Measurements from ENCODE around the gene GNAI3. TPM values are rescaled to one million over a fixed set of nuclear protein-coding genes. Genes with fewer than 3 reads are reported as not detected.

The GNAI3 gene
- total and polyA plus RNA-seq, 2 of the 8 experiments (the other 6 are each of a cell fraction or from before 2014, with no cell fraction given), result 4.0 to 9.8 TPM

DNA sequence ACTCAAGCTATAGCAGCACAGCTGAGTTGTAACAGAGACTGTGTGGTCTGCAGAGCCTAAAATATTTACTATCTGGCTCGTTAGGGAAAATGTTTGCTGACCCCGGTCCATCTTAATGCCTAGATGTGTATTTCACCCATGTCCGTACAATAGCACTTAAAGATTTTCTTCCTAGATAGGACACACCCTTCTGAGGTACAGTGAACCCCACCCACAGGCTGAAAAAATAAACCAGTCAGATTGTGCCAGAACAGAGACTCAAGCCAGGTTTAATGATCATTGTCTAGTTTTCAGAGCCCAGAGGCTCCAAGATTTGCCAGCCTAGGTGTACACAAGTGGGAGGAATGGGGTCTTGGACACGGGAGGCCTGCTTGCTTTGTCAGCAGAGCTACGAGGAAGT is 44.5 kb upstream of the GNAI3 start:
- Histone ChIP-seq H3K23ac (ENCODE audit: insufficient read length) (no peak overlapping the region), H3K79me2 (ENCODE audit: control insufficient read depth in 1 of 2, insufficient read depth in 2 of 2, low read length in 2 of 2) (no peaks in the 10 kb centered on the region), H3K56ac (replicated peaks; ENCODE audit: insufficient read length, low read depth, low read length) (no peak overlapping the region), H2BK12ac (ENCODE audit: low read depth, low read length) (no peak overlapping the region), H2BK5ac (ENCODE audit: low read depth, low read length) (no peak overlapping the region), H2BK120ac (replicated peaks; ENCODE audit: low read depth, low read length) (no peak overlapping the region), H3K27me3 (replicated peaks in 1 of 4; ENCODE audit: control insufficient read depth in 3 of 4, extremely low read depth in 1 of 4, insufficient read depth in 3 of 4, low read length in 3 of 4) (peaks cover 0 to 7% (median 6%) of the 10 kb centered on the region in 4 experiments; a peak in 3 of 7 replicates), H4K20me1 (replicated peaks in 1 of 2; ENCODE audit: control insufficient read depth in 1 of 2, insufficient read depth in 2 of 2, low read length in 2 of 2) (peaks cover 2 to 8% of the 10 kb centered on the region in 2 experiments), H3K27ac (ENCODE audit: low read depth, low read length) (no peak overlapping the region), H3K4me1 (replicated peaks in 1 of 4; ENCODE audit: control insufficient read depth in 3 of 4, insufficient read depth in 4 of 4, low read length in 3 of 4) (peaks cover 0 to 2% (median under 1%) of the 10 kb centered on the region in 4 experiments; a peak in 2 of 7 replicates), H2BK15ac (ENCODE audit: low read length) (no peak overlapping the region), H3K14ac (ENCODE audit: insufficient read length) (no peak overlapping the region), H3K9ac (replicated peaks in 1 of 4; ENCODE audit: extremely low read depth in 1 of 4, low read depth in 3 of 4, low read length in 3 of 4) (no peak overlapping the region), H3K79me1 (ENCODE audit: low read depth, low read length) (no peaks in the 10 kb centered on the region), H2AK5ac (ENCODE audit: low read depth, low read length) (no peak overlapping the region), H4K8ac (ENCODE audit: extremely low read depth, insufficient read depth, low read length) (no peak overlapping the region), H3K4me3 (ENCODE audit: extremely low read depth in 1 of 4, insufficient read depth in 2 of 4, low read depth in 3 of 4, low read length in 4 of 4) (no peak overlapping the region), H3K4ac (replicated peaks; ENCODE audit: insufficient read length, low read depth, low read length) (no peak overlapping the region), H4K5ac (ENCODE audit: insufficient read length, low read depth, low read length) (no peak overlapping the region), H3K36me3 (ENCODE audit: control insufficient read depth in 2 of 4, insufficient read depth in 4 of 4, low read length in 3 of 4) (peaks cover 0 to 2% (median 0%) of the 10 kb centered on the region in 4 experiments; a peak in 2 of 8 replicates), H2AFZ (ENCODE audit: low read length) (no peak overlapping the region), H4K91ac (replicated peaks; ENCODE audit: insufficient read length, low read length) (no peak overlapping the region), H2BK20ac (ENCODE audit: low read length) (no peak overlapping the region), H3K18ac (ENCODE audit: extremely low read depth, low read length) (no peak overlapping the region), H3K9me3 (ENCODE audit: insufficient read depth in 2 of 2, low read depth in 1 of 2, low read length in 1 of 2) (no peaks in the 10 kb centered on the region), H3K4me2 (ENCODE audit: insufficient read depth in 1 of 2, low read depth in 2 of 2, low read length in 2 of 2) (no peak overlapping the region), H3K23me2 (ENCODE audit: low read depth, low read length) (no peaks in the 10 kb centered on the region; the same call in 1 of the 2 replicates)
- CTCF ChIA-PET (ENCODE audit: partially characterized antibody), result interaction anchor here (1.0 to 43.7 kb wide), 6 partner anchors 5 to 136 kb away, joined by 4 to 1755 read pairs (median 335); partner anchors contain the start of genes AMIGO1, ATXN7L2, CYB561D1 and GNAI3
- no peak for TF ChIP-seq SIN3A (conservative IDR thresholded peaks at IDR 0.05 in 1 of 2, IDR thresholded peaks at IDR 0.05 in 1 of 2; ENCODE audit: low read depth in 1 of 2, low read length in 2 of 2)
- TF ChIP-seq TEAD4 (IDR thresholded peaks at IDR 0.05; ENCODE audit: low read depth, low read length), result no peak
- no peak for TF ChIP-seq RBBP5 (IDR thresholded peaks at IDR 0.05; ENCODE audit: borderline replicate concordance, low read depth, low read length)
- POLR2A ChIA-PET (ENCODE audit: partially characterized antibody), result interaction anchor here (0.9 to 1.2 kb wide), 2 partner anchors 10 to 25 kb away, joined by 3 read pairs; no protein-coding TSS in a partner anchor
- FAIRE-seq (no peak), DNase-seq (ENCODE audit: low read depth in 1 of 2, low spot score in 2 of 2) (no peak)
- 83% methylated on average over 5 of the region's 5 CpGs; no CpG with 5 or more reads in 1 of the 2 experiments for WGBS, 2 experiments (ENCODE audit: extremely low coverage in 1 of 2, insufficient coverage in 1 of 2, insufficient read length in 1 of 2, insufficient replicate concordance in 2 of 2, low coverage in 1 of 2, low lambda C conversion rate in 2 of 2, missing lambda C conversion rate in 1 of 2)

All from H1 (cell line).